Cardiac atrium fibroblast (primary cell): Measurements from ENCODE around the gene SMIM35. TPM values are rescaled to one million over a fixed set of nuclear protein-coding genes. Genes with fewer than 3 reads are reported as not detected.

Experiments
- total RNA-seq: library from RNA; depleted of rRNA; stranded (reverse); fragments of >200 nt; gene quantifications from 2 replicates; pipeline ENCODE4 v1.2.3, GENCODE V29; 2015

Gene SMIM35
- total RNA-seq, result not detected in 2 replicates

GRCh38 chr11:118086913-118087768 lies at the start of gene SMIM35:
SMIM35 (minus strand) TSS chr11:118086963; CDS start chr11:118086757, 206 bp downstream.

GRCh38 chr11:118076754-118077281 lies 9.9 kb downstream of the SMIM35 start, which contains the start of gene TMPRSS4:
TMPRSS4 (plus strand) TSS chr11:118077078; CDS start chr11:118077303, 225 bp downstream.

GRCh38 chr11:117985953-117986887 lies 100.5 kb downstream of the SMIM35 start, which contains the start of gene IL10RA:
IL10RA (plus strand) TSS chr11:117986394; CDS start chr11:117986468, 74 bp downstream.

Other genes with a start within 250 kb of the SMIM35 start
- not detected in 2 replicates for gene FXYD6, start 210.3 kb downstream of the SMIM35 start, total RNA-seq
- not detected in 2 replicates for gene TMPRSS13, start 157.6 kb downstream of the SMIM35 start, total RNA-seq
- not detected in 2 replicates for gene IL10RA, start 100.6 kb downstream of the SMIM35 start, total RNA-seq
- gene TMPRSS4, start 9.9 kb downstream of the SMIM35 start, total RNA-seq, result not detected in 2 replicates
- gene SCN4B, start 65.9 kb upstream of the SMIM35 start, total RNA-seq, result not detected in 2 replicates
- 0.16 TPM in 1 of 2 replicates, not detected in the other for gene SCN2B, start 89.7 kb upstream of the SMIM35 start, total RNA-seq
- not detected in 2 replicates for gene JAML, start 138.0 kb upstream of the SMIM35 start, total RNA-seq
- gene MPZL3, start 165.4 kb upstream of the SMIM35 start, total RNA-seq, result 0.49 TPM in 1 of 2 replicates, not detected in the other
- 0.18 and 0.65 TPM in 2 replicates for gene MPZL2, start 177.3 kb upstream of the SMIM35 start, total RNA-seq
- gene CD3E, start 217.8 kb upstream of the SMIM35 start, total RNA-seq, result not detected in 2 replicates